H1 (cell line): ENCODE data around the gene PRDM15. TPM values are rescaled to one million over a fixed set of nuclear protein-coding genes. Genes with fewer than 3 reads are reported as not detected.

ENCODE experiments used
- KDM1A ChIP-seq: fragments of 200-600, 300-600 bp; sonication (generic); IDR thresholded peaks from 2 replicates; pipeline ENCODE4 v1.7.1; 2016; ENCODE audit warnings: mild to moderate bottlenecking, low read length, borderline replicate concordance
- POLR2A ChIP-seq, 2 experiments: IDR thresholded peaks; 1 replicate in 1 of 2; 2 replicates in 1 of 2; pipeline ENCODE4 v1.6.1; 2011; ENCODE audit warnings: low read depth in 2 of 2, low read length in 2 of 2, mild to moderate bottlenecking in 2 of 2; ENCODE audit errors: control extremely low read depth in 1 of 2
- POLR2AphosphoS5 ChIP-seq: IDR thresholded peaks from 2 replicates; pipeline ENCODE4 v1.6.1; 2011; ENCODE audit warnings: low read depth, low read length
- SIN3A ChIP-seq, 2 experiments: IDR thresholded peaks in 1 of 2; conservative IDR thresholded peaks in 1 of 2; 2 replicates each; pipeline ENCODE4 v1.6.1; 2011 to 2012; ENCODE audit warnings: low read length in 2 of 2, improper control_type of control experiment in 1 of 2, low read depth in 1 of 2, mild to moderate bottlenecking in 1 of 2
- SIX5 ChIP-seq: IDR thresholded peaks from 2 replicates; pipeline ENCODE4 v1.6.1; 2011; ENCODE audit warnings: mild to moderate bottlenecking, low read depth, low read length
- SRF ChIP-seq: IDR thresholded peaks from 2 replicates; pipeline ENCODE4 v1.6.1; 2011; ENCODE audit warnings: mild to moderate bottlenecking, low read depth, low read length, moderate library complexity
- YY1 ChIP-seq: IDR thresholded peaks from 2 replicates; pipeline ENCODE4 v1.6.1; 2011; ENCODE audit warnings: low read depth, mild to moderate bottlenecking, low read length
- polyA plus RNA-seq, 7 experiments: library from polyadenylated mRNA; depleted of rRNA in 3 of 7; stranded (reverse) in 5 of 7; unstranded in 2 of 7; fragments of >200 nt in 5 of 7; fragments of 200-250 nt in 2 of 7; gene quantifications; 1 replicate in 5 of 7; 2 replicates in 1 of 7; 4 replicates in 1 of 7; pipeline versions ENCODE4 v1.2.1 to v1.2.3, GENCODE V29; 2011 to 2013; ENCODE audit warnings: missing spikeins in 2 of 7, mixed read lengths in 2 of 7
- total RNA-seq: library from RNA; stranded (reverse); fragmentation: NEBNext Ultra II Directional; extraction: Animal tissue kit (Norgen Biotek cat#: 25700); gene quantifications from 2 replicates; pipeline ENCODE4 v1.2.1, GENCODE V29; 2021
- TF ChIP-seq, protein P1 (sequence below): fragments of 300-600 bp; sonication (generic); IDR thresholded peaks from 2 replicates; pipeline ENCODE4 v1.7.1; 2012; ENCODE audit warnings: low read length, moderate library complexity, mild to moderate bottlenecking, inconsistent platforms; ENCODE audit not compliant: insufficient replicate concordance
- TF ChIP-seq, protein P2 (sequence below): IDR thresholded peaks from 2 replicates; pipeline ENCODE4 v1.6.1; 2012; ENCODE audit warnings: inconsistent platforms

Gene PRDM15
- total and polyA plus RNA-seq, 2 of the 8 experiments (the other 6 are each of a cell fraction or from before 2014, with no cell fraction given): 9.7 to 10.5 TPM

DNA sequence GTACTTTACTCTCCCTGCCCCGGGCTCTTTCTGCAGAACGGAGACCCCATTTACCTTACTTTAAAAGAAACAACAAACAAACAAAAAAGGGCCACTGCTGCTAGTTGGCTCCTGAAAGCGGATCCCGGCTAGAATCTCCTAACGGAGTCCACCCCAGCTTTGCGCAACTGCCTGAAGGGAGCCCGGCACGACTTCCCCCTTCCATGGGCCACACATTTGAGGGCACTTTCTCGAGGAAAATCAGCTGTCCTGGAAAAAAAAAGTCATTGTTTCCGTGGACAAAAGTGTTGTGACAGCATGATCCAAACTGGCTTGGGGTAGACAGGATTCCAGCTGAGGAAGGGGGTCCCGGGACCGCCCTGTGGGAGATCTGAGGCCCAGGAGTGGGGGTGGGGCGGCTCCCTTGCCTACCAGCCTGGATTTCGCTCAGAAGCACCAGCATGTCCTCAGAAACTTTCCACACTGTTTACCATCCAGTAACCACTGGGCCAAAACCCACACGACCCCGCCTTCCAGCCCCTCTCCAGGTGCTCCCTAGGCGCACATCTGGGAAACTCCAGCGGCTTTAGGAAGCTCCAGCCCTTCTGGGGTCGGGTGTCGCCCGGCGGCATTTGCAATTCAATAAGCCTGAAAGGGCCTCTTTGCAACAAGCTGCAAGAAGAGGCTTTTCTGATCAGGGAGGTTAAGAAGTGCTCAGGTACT lies 117.1 kb downstream of the PRDM15 start (continued):
- TF ChIP-seq, protein P1, sequence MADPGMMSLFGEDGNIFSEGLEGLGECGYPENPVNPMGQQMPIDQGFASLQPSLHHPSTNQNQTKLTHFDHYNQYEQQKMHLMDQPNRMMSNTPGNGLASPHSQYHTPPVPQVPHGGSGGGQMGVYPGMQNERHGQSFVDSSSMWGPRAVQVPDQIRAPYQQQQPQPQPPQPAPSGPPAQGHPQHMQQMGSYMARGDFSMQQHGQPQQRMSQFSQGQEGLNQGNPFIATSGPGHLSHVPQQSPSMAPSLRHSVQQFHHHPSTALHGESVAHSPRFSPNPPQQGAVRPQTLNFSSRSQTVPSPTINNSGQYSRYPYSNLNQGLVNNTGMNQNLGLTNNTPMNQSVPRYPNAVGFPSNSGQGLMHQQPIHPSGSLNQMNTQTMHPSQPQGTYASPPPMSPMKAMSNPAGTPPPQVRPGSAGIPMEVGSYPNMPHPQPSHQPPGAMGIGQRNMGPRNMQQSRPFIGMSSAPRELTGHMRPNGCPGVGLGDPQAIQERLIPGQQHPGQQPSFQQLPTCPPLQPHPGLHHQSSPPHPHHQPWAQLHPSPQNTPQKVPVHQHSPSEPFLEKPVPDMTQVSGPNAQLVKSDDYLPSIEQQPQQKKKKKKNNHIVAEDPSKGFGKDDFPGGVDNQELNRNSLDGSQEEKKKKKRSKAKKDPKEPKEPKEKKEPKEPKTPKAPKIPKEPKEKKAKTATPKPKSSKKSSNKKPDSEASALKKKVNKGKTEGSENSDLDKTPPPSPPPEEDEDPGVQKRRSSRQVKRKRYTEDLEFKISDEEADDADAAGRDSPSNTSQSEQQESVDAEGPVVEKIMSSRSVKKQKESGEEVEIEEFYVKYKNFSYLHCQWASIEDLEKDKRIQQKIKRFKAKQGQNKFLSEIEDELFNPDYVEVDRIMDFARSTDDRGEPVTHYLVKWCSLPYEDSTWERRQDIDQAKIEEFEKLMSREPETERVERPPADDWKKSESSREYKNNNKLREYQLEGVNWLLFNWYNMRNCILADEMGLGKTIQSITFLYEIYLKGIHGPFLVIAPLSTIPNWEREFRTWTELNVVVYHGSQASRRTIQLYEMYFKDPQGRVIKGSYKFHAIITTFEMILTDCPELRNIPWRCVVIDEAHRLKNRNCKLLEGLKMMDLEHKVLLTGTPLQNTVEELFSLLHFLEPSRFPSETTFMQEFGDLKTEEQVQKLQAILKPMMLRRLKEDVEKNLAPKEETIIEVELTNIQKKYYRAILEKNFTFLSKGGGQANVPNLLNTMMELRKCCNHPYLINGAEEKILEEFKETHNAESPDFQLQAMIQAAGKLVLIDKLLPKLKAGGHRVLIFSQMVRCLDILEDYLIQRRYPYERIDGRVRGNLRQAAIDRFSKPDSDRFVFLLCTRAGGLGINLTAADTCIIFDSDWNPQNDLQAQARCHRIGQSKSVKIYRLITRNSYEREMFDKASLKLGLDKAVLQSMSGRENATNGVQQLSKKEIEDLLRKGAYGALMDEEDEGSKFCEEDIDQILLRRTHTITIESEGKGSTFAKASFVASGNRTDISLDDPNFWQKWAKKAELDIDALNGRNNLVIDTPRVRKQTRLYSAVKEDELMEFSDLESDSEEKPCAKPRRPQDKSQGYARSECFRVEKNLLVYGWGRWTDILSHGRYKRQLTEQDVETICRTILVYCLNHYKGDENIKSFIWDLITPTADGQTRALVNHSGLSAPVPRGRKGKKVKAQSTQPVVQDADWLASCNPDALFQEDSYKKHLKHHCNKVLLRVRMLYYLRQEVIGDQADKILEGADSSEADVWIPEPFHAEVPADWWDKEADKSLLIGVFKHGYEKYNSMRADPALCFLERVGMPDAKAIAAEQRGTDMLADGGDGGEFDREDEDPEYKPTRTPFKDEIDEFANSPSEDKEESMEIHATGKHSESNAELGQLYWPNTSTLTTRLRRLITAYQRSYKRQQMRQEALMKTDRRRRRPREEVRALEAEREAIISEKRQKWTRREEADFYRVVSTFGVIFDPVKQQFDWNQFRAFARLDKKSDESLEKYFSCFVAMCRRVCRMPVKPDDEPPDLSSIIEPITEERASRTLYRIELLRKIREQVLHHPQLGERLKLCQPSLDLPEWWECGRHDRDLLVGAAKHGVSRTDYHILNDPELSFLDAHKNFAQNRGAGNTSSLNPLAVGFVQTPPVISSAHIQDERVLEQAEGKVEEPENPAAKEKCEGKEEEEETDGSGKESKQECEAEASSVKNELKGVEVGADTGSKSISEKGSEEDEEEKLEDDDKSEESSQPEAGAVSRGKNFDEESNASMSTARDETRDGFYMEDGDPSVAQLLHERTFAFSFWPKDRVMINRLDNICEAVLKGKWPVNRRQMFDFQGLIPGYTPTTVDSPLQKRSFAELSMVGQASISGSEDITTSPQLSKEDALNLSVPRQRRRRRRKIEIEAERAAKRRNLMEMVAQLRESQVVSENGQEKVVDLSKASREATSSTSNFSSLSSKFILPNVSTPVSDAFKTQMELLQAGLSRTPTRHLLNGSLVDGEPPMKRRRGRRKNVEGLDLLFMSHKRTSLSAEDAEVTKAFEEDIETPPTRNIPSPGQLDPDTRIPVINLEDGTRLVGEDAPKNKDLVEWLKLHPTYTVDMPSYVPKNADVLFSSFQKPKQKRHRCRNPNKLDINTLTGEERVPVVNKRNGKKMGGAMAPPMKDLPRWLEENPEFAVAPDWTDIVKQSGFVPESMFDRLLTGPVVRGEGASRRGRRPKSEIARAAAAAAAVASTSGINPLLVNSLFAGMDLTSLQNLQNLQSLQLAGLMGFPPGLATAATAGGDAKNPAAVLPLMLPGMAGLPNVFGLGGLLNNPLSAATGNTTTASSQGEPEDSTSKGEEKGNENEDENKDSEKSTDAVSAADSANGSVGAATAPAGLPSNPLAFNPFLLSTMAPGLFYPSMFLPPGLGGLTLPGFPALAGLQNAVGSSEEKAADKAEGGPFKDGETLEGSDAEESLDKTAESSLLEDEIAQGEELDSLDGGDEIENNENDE: no peak
- TF ChIP-seq SIN3A (conservative IDR thresholded peaks at IDR 0.05 in 1 of 2, IDR thresholded peaks at IDR 0.05 in 1 of 2; ENCODE audit: low read depth in 1 of 2, low read length in 2 of 2) (peak in 1 of 2 experiments; percentile 37; a peak in 1 of 4 replicates), POLR2A (IDR thresholded peaks at IDR 0.05; ENCODE audit: control extremely low read depth in 1 of 2, low read depth in 2 of 2, low read length in 2 of 2) (peak in 1 of 2 experiments; percentile 45; a peak in 2 of 3 replicates), SIX5 (no peak), SRF (no peak), POLR2AphosphoS5 (no peak), KDM1A (0 out of 2 replicates have a peak, but pooled peaks have one; percentile 37), YY1 (no peak)
- TF ChIP-seq, protein P2, sequence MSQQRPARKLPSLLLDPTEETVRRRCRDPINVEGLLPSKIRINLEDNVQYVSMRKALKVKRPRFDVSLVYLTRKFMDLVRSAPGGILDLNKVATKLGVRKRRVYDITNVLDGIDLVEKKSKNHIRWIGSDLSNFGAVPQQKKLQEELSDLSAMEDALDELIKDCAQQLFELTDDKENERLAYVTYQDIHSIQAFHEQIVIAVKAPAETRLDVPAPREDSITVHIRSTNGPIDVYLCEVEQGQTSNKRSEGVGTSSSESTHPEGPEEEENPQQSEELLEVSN: no peak
